ENCODE measurements around the gene C21orf58.

The C21orf58 gene

DNA sequence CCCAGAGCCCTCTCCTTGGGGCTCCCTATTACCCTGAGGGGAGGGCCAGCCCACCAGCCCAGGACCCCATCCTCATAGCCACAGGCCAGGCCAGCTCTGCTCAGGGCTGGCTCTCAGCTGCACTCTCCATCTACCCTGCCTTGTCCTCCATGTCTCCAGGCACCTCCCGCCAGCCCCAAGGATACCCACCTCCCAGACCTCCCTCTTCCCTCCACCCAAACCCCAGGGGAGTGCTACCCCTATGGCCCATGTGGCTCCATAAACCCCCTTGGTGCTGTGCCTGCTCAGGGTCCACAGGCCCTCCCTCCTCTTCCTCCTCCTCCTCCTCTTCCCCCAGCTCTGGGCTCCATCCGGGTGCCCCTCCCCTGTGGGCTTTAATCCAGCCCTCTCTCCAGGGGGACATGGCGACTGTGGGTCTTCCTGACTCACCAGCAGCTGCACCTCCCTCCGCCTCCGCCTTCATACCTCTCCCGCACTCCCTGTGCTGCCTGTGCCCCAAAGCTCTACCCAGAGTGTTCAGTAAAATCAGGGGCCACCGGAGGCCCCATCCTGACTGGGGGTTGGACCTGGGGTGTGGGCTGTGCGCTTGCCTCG is 28.4 kb downstream of the C21orf58 start:
- DNase-seq (ENCODE audit: low read depth) = no peak

DNA sequence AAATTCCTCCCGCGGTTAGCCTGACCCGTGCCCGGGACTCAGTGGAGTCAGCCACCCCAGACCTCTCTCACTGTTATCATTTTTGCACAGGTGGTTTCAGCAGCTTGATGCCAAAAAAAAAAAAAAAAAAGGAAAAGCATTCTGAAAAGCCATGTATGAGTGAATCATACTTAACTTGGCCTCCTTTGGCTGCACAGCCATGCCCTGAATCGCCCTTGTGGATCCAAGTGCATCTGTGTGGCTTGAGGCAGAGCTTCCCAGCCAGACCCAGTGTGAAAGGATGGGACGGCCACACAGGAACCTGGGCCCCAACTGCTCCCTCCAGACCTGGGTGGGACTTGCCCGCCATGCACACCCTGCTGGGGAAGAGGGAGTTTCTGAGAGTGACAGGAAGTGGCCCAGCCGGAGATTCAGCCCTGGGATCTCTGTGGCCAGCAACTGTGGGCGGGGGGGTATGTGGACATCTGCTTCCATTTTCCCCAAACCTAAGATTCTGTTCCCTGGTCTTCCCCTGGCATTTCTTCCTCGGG is 29.0 kb downstream of the C21orf58 start:
- DNase-seq (ENCODE audit: low read depth) = no peak

DNA sequence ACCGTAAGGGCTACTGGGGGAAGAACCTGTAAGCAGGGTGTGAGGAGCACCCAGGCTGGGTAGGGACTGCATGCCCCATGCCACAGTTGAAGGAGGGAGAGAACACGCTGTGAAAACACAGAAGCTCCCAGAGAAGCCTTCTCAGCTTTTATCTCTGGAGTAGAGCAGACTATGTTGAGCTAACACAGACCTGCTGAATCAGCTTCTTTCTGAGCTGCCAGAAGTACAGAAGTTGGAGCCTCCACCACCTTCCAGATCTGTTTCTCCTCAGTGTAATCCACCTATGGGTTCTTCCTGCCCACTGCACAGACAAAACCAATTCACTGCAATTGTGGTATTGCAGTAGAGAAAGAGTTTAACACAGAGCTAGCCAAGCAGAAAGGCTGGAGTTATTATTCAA is 32.1 kb downstream of the C21orf58 start:
- DNase-seq (ENCODE audit: low read depth) = no peak

DNA sequence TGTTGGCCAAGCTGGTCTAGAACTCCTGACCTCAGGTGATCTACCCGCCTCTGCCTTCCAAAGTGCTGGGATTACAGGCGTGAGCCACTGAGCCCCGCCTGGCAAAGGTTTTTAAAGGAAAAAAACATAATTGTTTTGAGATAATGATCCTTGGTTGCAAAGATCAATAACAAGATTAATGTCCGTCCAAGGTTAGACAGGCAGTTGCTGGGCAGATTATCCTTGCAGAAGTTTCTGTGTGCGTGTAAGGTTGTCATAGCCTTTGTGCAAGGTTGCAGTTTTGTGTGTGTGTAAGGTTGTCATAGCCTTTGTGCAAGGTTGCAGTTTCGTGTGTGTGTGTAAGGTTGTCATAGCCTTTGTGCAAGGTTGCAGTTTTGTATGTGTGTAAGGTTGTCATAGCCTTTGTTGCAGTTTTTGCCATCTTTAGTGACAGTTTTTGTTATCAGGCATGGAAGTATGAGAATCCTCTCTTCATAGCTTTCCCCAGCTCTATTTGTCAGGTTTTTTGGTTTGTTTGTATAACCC is 34.0 kb downstream of the C21orf58 start:
- no peak for DNase-seq (ENCODE audit: low read depth)

DNA sequence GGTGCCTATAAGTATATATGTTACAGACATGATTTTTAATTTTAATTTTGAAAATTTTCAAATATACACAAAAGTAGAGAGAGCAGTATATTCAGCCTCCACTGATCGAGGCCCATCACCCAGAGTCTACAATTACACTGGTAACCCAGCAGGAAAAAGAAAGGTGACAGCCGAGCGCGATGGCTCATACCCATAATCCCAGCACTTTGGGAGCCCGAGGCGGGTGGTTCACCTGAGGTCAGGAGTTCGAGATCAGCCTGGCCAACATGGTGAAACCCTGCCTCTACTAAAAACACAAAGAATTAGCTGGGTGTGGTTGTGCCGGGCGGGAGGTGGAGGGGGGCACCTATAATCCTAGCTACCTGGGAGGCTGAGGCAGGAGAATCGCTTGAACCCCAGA is 36.1 kb downstream of the C21orf58 start:
- DNase-seq (ENCODE audit: low read depth) = no peak

DNA sequence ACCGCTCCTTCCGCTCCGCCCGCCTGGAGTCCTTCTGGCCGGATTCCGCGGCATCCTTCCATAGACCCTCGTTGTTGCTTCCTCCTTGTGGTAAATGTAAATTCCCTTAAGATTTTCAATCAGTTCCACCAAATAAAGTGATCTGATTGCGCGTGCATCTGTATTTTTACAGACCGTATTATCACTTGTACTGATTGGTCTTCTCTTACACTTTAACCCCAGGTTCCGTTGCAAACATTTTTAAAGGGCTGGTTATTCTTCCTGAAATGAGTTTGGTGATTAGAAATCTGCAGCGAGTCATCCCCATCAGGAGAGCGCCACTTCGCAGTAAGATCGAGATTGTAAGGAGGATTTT is 37.0 kb downstream of the C21orf58 start:
- DNase-seq (ENCODE audit: low read depth) = no peak

DNA sequence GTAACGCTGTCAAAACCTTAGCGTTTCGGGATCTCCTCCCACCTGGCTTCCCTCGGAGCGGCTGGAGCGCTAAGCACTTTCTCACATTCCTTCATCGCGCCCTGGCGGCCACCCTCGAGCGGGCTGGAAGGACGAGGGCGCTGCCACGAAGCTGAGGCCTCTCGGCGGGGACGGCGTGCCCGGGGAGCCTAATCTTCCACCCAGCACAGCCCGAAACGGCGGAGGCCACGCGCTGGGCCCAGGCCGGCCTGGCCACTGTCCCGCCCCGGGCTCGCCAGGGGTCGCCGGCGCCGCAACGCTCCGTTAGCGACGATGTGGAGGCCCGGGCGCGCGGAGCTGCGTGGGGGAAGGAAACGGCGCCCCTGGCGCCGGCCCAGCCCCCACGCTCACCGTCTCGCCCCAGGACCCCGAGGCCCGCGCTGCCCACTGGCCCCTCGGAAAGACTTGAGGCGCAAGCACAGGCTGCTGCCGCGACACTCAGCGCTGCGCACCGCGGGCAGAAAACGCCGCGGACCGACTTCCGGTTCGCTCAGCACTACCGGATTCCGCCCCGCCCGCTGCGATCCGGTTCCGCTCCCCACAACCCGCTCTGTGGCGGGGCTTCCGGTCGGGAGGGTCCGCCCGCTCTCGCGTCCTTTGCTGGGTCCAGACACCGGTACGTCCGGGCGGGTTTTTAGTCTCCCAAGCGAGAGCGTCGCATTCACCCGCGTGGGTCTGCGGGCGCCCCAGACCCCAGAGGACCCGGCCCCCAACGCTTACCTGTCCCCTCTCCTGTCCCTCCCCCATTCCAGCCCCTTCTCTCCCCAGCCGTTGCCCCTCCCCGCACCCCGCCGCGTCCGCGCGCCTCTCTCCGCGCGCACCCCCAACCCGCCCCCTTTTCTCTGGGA is 37.7 kb downstream of the C21orf58 start, which contains the start of gene YBEY:
Gene YBEY, plus strand, starts transcription at position 582 of the 887 bp plus-strand sequence. CDS start 572 bp downstream, outside the sequence.
- DNase-seq (ENCODE audit: low read depth) = peak; percentile 82

DNA sequence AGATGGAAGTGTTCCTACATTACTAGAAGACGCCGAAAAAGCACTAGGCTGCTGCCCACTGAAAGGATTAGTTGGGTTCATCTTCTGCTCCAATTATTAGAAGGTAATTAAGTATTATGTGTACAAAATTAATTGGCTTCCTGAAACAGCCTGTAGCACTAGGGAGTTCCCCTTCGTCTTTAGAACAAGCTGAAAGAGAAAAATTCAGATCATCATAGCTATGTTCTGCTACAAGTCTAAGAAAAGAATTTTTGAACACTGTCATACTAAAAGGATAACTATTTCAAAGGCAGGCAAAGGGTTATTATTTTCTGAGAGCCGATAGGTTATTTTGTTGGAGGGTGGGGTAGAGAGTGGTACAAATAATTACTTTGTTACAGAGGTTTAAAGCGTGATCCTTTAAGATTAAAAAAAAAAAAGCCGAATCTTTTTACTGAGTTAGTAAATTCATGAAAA is 38.4 kb downstream of the C21orf58 start, which contains the start of gene MCM3AP:
Gene MCM3AP, minus strand, starts transcription at position 406 of the 456 bp plus-strand sequence. Its CDS starts 325 bp downstream, at position 81.
- DNase-seq (ENCODE audit: low read depth) = no peak

DNA sequence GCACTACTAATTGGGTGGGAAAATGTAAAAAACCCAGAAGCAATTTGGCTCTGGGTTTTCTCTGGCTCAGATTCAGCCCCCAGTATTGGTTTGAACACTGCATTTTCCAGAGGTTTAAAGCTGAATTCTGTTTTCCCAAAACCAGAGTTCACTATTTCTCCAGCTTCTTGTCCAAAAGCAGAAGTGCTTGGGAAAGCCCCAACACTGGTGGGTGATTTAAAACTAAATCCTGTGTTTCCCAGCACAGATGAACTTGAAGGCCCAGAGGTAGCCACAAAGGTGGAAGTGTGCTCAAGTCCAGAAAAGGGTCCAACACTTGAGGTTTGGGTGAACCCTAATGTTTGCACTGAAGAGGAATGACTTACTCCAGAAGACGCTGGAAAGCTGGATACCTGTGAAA is 38.9 kb downstream of the C21orf58 start:
- no peak for DNase-seq (ENCODE audit: low read depth)

DNA sequence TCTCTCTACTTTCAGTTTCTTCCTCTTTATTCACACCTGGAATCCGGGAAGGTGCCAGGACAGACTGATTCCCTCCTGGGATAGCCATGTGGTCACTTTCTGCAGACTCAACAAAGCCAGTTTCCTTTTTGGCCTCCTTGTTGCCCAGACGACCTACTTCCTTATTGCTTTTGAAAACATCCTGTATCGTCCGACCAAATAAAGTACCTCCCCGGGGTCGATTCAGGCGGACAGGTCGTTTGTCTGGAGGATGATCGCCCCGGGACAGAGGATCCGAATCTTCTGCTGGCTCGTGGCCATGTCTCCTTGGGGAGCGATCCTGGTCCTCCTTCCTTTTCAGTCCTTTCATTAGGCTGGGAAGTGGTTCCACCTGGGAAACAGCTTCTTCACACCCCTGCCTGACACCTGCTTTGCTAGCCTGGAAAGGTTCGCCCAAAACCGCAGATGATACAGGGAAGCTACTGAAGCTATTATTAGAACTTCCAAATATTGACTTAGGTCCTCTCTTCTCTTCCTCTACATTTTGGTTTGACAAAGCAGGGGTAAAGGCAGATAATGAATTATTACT is 39.5 kb downstream of the C21orf58 start:
- DNase-seq (ENCODE audit: low read depth) = no peak

DNA sequence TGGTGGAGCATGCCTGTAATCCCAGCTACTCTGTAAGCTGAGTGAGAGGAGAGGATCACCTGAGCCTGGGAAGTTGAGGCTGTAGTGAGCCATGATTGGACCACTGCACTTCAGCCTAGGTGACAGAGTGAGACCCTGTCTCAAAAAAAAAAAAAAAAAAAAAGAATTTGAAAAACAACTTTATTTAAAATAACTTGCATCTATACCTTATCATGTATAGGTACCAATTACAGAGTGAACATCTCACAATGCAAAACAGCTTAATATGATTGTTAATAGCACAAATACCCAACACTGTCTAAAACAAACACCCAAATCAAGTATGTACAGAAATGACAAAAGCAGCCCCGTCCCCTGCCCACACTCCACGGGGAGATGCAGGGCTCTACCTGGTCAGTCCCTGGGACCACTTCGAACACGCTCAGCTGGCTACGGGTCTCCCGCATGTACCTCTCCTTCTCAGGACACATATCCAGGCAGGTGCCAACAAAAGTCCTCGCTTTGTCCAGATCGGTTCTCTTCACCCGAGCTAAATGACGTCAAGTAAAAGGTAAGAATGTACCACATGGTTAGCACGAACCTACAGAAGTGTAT is 48.8 kb downstream of the C21orf58 start:
- no peak for DNase-seq (ENCODE audit: low read depth)

DNA sequence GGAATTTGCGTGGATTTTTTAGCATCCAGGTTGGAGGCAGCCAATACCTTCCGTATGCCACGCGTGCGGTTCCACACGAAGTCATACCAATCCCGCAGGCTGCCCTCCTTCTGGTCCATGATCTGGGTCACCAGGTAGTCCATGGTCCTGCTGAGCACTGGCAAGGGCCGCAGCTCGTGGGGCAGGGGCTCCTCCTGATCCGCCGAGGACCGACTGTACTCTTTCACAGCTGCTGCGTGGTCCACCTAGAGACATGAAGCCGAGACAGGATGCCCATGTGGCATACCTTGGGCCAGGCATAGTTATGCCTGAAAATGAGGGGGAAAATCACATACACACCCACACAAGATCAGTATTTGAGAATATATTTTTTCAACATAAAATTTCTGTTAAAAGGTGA is 50.3 kb downstream of the C21orf58 start:
- DNase-seq (ENCODE audit: low read depth) = no peak

DNA sequence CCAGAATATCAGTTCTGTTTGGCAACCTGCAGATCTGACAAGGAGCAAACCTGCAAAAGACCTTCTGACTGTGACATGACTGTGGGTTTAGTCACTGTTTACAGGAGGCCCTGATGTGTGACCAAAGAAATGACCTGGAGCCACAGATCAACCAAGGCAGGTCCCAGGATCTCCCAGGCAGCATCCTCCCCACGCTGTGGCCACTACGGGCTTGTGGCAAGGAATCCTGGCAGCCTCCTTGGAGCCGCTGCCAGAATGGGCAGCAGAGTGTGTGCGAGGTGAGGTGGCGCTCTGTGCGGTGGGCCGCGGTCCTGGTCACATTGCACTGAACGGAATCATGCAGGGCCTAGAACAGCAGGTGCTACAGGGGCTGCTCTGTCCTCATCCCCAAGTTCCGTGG is 54.2 kb downstream of the C21orf58 start:
- no peak for DNase-seq (ENCODE audit: low read depth)

DNA sequence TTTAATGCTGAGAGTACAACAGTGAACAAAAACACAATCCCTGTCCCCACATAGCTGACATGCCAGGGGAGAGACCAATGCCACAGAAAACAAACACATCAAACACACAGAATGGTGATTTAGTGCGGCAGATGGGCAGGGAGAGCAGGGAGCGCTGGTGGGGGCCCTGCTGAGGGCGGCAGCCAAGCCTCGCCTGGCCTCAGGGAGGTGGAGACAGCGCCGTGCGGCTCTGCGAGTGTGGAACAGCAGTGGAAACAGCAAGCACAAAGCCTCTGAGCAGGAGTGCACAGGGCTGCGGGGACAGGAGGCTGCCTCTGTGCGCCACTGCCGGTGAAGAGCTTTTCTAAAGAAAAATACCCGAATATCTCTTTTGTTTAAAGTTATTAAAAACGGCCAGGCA is 55.3 kb downstream of the C21orf58 start:
- no peak for DNase-seq (ENCODE audit: low read depth)

DNA sequence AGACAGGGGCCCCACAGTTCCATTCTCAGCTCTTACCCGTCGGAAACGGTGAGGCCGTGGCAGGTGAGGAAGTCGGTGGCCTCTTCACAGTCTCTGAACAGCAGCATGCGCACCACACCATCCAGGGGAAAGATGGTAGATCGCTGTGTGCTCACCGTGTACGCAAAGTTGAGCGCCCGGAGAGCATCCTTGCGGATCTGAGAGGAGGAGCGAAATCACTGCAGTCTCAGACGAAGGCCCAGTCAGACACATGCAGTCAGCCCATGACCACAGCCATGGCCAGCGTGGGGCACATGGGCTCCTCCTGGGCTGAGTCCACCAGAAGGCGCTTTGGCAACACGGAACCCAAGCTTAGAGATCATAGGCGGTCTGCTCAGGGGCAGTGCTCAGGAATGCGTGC is 56.7 kb downstream of the C21orf58 start:
- DNase-seq (ENCODE audit: low read depth) = no peak

DNA sequence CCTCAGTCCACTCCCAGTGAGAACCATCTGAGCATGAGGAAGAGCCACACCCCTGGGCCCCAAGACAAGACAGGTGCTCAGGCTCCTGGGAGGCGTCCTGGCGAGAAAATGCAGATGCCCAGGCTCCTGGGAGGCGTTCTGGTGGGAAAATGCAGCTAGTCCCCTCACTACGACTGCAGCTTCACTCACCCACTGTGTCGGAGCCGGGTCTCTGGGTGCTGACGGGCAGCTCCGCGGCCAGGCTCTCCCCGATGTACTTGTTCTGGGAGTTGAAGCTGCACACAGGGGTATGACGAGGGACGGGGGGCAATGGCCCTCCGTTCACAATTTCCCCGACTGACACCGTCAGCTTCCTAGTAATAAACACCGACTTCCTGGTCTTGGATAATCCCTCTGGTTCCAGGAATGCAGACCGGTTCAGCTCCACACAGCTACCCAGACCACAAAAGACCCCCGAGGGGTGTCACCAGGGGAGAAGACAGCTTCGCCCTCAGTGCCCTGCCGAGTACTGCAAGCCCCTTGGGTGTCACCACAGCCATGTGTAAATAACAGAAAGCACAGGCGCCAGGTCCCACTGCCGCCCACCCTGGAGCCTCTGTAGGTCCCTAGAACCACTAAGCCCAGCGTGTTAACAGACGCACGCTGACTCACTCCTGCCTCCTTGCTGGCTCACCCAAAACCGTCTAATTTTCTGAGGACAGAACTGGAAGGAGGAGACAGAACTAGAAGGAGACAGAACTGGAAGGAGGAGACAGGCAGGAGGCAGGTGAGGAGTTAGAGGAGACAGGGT is 57.7 kb downstream of the C21orf58 start:
- no peak for DNase-seq (ENCODE audit: low read depth)

DNA sequence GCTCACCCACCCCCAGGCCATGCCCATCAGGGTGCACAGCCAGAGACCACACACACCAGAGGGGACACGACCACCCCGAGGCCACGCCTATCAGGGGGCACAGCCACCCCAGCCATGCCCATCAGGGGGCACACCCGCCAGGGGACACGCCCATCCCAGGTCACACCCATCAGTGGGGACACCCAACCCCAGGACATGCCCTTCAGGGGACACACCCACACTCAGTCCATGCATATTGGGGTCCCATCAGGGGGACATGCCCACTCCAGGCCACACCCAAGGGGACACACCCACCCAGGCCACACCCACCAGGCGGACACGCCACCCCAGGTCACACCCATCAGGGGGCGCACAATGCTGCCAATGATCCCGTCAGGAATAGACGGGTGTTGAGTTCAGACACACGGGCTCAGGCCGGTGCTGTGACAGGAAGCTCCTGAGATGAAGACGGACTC is 59.0 kb downstream of the C21orf58 start:
- no peak for DNase-seq (ENCODE audit: low read depth)

DNA sequence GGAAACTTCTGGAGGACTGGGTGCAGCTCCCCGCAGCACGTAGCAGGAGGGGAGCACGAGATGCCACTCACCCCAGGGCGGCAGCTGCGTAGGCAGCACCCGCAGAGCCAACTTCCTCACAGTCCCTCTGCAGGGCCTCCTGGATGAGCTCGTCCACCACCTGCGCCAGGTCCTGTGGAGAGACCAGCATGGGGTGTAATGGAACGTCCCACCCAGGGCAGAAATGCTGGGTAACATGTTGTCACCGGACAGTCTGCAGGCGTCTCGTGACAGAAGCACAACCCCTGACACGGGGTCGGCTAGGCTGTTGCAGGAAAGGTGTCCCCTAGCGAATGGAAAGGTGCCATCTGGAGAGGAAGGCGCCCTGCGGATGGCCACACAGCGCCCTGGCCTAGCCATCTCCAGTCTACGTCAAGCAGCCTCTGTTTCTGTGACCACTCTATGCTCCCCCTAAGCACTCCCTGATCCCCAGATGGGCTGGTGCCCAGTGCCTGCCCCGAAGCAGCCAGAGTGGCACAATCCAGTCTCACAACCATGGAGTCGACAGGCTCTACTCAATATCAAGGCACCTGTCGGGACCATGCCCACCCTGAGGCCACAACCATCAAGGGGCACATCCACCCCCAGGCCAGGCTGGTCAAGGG is 59.5 kb downstream of the C21orf58 start:
- DNase-seq (ENCODE audit: low read depth) = no peak

DNA sequence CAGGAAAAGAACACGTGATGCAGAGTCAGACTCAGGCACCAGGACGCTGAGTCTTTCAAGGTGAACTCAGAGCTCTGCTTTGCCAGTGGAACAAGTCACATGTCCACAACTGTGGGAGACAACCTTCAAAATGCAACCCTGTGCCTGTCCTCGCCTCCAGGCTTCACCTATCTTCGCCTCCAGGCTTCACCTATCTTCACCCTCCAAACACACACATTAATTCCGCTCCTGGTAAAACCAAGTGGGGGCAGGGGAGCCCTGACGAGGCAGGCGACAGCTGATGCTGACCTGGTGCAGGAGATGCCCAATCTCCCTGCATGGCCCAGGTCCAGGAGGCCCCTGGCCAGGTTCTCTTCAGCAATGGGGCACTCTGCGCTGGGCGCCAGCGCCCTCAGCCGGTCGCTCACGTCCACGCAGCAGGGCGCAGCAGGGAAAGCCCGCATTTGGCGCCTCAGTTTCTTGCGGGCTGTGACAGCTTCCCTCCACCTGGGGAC is 67.1 kb downstream of the C21orf58 start:
- DNase-seq (ENCODE audit: low read depth) = no peak

DNA sequence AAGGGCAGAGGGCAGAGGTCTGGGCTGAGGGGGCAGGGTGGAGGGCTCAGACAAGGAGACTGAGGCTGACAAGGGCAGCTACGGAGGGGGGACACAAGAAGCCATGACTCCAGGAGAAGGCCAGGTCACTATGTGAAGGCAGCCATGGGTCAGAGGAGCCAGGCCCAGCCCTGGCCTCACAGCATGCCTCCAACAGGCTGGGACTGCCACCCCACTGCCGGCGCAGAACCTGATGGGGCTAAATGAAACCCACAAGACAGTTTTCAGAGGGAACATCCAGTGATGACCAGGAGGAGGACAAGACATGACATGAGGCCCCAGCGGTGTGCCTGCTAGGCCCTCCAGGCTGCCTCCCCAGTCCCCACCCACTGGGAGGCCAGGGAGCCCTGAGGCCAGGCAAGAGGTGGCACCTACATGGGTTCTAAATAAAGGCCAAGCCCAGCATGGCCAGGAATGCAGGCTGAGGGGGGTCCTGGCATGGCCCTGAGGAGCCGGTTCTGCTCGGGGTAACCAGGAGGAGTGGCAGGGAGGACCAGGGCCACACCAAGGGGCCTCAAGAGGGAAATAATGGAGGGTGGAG is 67.8 kb downstream of the C21orf58 start:
- DNase-seq (ENCODE audit: low read depth) = no peak
